Upper lobe of left lung (tissue), 6 donors: ENCODE measurements around the gene CADPS. TPM values are rescaled to one million over a fixed set of nuclear protein-coding genes. Genes with fewer than 3 reads are reported as not detected.

Experiments
- ATAC-seq, 2 donors: fragments of 200-7000 bp; cut with Tn5 transposase; one replicate each; pipeline ENCODE4 v1.9.1; 2022; ENCODE audit warnings: mild to moderate bottlenecking in 2 of 2, moderate library complexity in 2 of 2; ENCODE audit not compliant: low FRiP score in 2 of 2
- DNase-seq, 2 donors: peaks; one replicate each; pipeline ENCODE4 v3.0.0-alpha.2; 2019 to 2020
- H3K27ac ChIP-seq, 4 donors: fragments of 200-600 bp; sonication (generic); one replicate each; pipeline ENCODE4 v1.5.1; 2016 to 2019
- H3K27me3 ChIP-seq, 4 donors: fragments of 200-600 bp; sonication (generic); one replicate each; pipeline ENCODE4 v1.5.1; 2017 to 2019
- H3K36me3 ChIP-seq, 4 donors: fragments of 200-600 bp; sonication (generic); one replicate each; pipeline ENCODE4 v1.5.1; 2016 to 2019
- H3K4me1 ChIP-seq, 4 donors: fragments of 200-600 bp; sonication (generic); one replicate each; pipeline ENCODE4 v1.5.1; 2018 to 2019
- H3K4me3 ChIP-seq, 4 donors: fragments of 200-600 bp; sonication (generic); one replicate each; pipeline ENCODE4 v1.5.1; 2017 to 2019; ENCODE audit warnings: mild to moderate bottlenecking in 2 of 4, moderate library complexity in 1 of 4
- H3K9me3 ChIP-seq, 4 donors: fragments of 200-600 bp; sonication (generic); one replicate each; pipeline ENCODE4 v1.5.1; 2018 to 2019
- EP300 ChIP-seq, 4 donors: sonication (generic); formaldehyde crosslinking; IDR thresholded peaks; one replicate each; pipeline ENCODE4 v1.5.1; 2017; ENCODE audit warnings: antibody characterized with exemption in 4 of 4, control low read depth in 2 of 4
- POLR2A ChIP-seq, 4 donors: fragments of 450-650 bp; IDR thresholded peaks; one replicate each; pipeline ENCODE4 v1.5.1; 2016 to 2017; ENCODE audit warnings: antibody characterized with exemption in 4 of 4, mild to moderate bottlenecking in 2 of 4
- POLR2AphosphoS5 ChIP-seq, 2 donors: sonication (generic); formaldehyde crosslinking; IDR thresholded peaks; one replicate each; pipeline ENCODE4 v1.5.1; 2017; ENCODE audit warnings: antibody characterized with exemption in 2 of 2
- WGBS, 2 donors: methylation state at CpG; one replicate each; pipeline ENCODE4 v1.1.5; 2017 to 2018; 5-methylcytosine and 5-hydroxymethylcytosine counted together
- total RNA-seq, 6 donors: library from RNA; depleted of rRNA in 4 of 6; stranded (reverse); fragments of >200 nt in 4 of 6; gene quantifications; one replicate each; pipeline versions ENCODE4 v1.1.0 to v1.2.1, GENCODE V29; 2016 to 2021
- TF ChIP-seq, protein P1 (sequence below), 6 experiments: fragments of 450-650 bp in 4 of 6; fragments of 200-600 bp in 2 of 6; sonication (generic) in 2 of 6; IDR thresholded peaks; one replicate each; pipeline ENCODE4 v1.5.1; 2016 to 2019; ENCODE audit warnings: antibody characterized with exemption in 6 of 6
- donor health status: DM: no; HTN: no; CAD: no; lungs with moderate emphysema.
- donor health status: DM: no; HTN: yes; CAD: no; lungs with severe emphysema.

Gene CADPS
- total RNA-seq, 6 donors from 2014 or later: 0.29 to 1.5 (median 1.2) TPM; not detected in 3

GRCh38 chr3:62574266-62574898 is 300.8 kb downstream of the CADPS start:
- no peak for ATAC-seq
- H3K36me3 ChIP-seq: no peaks in the 10 kb centered on the region
- no peak overlapping the region for H3K27ac ChIP-seq
- TF ChIP-seq, protein P1, sequence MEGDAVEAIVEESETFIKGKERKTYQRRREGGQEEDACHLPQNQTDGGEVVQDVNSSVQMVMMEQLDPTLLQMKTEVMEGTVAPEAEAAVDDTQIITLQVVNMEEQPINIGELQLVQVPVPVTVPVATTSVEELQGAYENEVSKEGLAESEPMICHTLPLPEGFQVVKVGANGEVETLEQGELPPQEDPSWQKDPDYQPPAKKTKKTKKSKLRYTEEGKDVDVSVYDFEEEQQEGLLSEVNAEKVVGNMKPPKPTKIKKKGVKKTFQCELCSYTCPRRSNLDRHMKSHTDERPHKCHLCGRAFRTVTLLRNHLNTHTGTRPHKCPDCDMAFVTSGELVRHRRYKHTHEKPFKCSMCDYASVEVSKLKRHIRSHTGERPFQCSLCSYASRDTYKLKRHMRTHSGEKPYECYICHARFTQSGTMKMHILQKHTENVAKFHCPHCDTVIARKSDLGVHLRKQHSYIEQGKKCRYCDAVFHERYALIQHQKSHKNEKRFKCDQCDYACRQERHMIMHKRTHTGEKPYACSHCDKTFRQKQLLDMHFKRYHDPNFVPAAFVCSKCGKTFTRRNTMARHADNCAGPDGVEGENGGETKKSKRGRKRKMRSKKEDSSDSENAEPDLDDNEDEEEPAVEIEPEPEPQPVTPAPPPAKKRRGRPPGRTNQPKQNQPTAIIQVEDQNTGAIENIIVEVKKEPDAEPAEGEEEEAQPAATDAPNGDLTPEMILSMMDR (IDR thresholded peaks at IDR 0.05): no peak
- TF ChIP-seq EP300 (IDR thresholded peaks at IDR 0.05): no peak
- TF ChIP-seq POLR2AphosphoS5 (IDR thresholded peaks at IDR 0.05): no peak
- TF ChIP-seq POLR2A (IDR thresholded peaks at IDR 0.05): no peak
- DNase-seq: no peak
- no peak overlapping the region for H3K4me3 ChIP-seq
- H3K27me3 ChIP-seq: no peaks in the 10 kb centered on the region
- 49 to 60% methylated on average over 5 of the region's 5 CpGs for WGBS, 2 donors
- H3K9me3 ChIP-seq: peaks cover 0 to under 1% (median 0%) of the 10 kb centered on the region in 4 donors
- H3K4me1 ChIP-seq: no peaks in the 10 kb centered on the region

- no peak for DNase-seq
- Histone ChIP-seq H3K27ac (no peak overlapping the region), H3K36me3 (no peaks in the 10 kb centered on the region), H3K4me1 (peaks cover 0 to 3% (median 2%) of the 10 kb centered on the region in 4 donors), H3K4me3 (no peak overlapping the region), H3K9me3 (no peaks in the 10 kb centered on the region), H3K27me3 (no peaks in the 10 kb centered on the region)
- 88 to 92% methylated on average over 4 of the region's 4 CpGs for WGBS, 2 donors
- TF ChIP-seq, protein P1 (IDR thresholded peaks at IDR 0.05): no peak
- TF ChIP-seq EP300 (IDR thresholded peaks at IDR 0.05): no peak
- no peak for TF ChIP-seq POLR2A (IDR thresholded peaks at IDR 0.05)
- TF ChIP-seq POLR2AphosphoS5 (IDR thresholded peaks at IDR 0.05): no peak
- ATAC-seq: no peak
Measured at GRCh38 chr3:62571916-62572315, 303.3 kb downstream of the CADPS start.

DNA sequence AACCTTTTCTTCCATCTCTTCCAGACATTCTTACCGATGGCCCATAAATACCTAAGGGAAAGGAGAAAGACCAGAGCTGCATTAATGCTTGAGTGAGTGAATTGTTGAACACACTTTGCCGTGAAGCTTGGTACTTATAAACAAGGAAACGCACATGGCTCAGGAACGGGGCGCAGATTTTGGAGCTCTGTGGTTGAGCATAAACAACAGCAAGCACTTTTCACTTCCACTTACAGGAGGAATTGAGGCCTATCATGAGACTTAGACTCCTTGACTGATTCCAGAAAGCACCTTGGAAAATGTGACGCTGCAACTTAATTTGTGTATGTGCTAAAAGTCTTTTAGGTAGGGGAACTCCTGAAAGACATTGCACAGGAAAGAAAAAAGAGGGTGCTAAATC is 304.3 kb downstream of the CADPS start:
- TF ChIP-seq EP300 (IDR thresholded peaks at IDR 0.05) (no peak), POLR2AphosphoS5 (IDR thresholded peaks at IDR 0.05) (no peak), POLR2A (IDR thresholded peaks at IDR 0.05) (no peak)
- TF ChIP-seq, protein P1 (IDR thresholded peaks at IDR 0.05): no peak
- Histone ChIP-seq H3K27ac (no peak overlapping the region), H3K36me3 (no peaks in the 10 kb centered on the region)

DNA sequence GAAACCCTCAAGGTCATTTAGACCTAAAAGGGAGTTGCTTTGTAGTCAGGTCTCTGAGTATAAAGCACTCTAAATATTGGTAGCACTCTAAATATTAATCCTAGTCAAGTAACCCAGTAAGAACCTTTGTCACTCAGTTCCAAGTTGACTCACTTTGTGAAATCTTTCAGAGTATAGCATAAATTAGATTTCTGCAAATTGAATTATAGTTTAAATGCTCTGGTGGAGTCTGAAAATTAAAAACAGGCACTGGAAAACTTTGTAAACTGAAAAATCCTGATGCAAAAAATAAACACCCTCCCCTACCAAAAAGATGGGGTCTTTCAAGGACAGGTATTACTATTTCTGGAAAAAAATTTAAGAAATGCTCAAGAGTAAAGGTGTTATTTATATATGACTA is 305.6 kb downstream of the CADPS start:
- Histone ChIP-seq H3K4me3 (no peak overlapping the region), H3K27me3 (no peaks in the 10 kb centered on the region), H3K27ac (no peak overlapping the region), H3K4me1 (peaks cover 0 to 8% (median 3%) of the 10 kb centered on the region in 4 donors), H3K9me3 (no peaks in the 10 kb centered on the region), H3K36me3 (no peaks in the 10 kb centered on the region)
- ATAC-seq (no peak), DNase-seq (no peak)
- TF ChIP-seq EP300 (IDR thresholded peaks at IDR 0.05): no peak
- TF ChIP-seq POLR2A (IDR thresholded peaks at IDR 0.05): no peak
- TF ChIP-seq, protein P1 (IDR thresholded peaks at IDR 0.05): no peak
- no peak for TF ChIP-seq POLR2AphosphoS5 (IDR thresholded peaks at IDR 0.05)

More for the DNA sequence above, 304.3 kb downstream of the CADPS start:
- H3K9me3 ChIP-seq: no peaks in the 10 kb centered on the region
- H3K4me1 ChIP-seq: peaks cover 0 to 8% (median 3%) of the 10 kb centered on the region in 4 donors
- H3K27me3 ChIP-seq: no peaks in the 10 kb centered on the region
- ATAC-seq (no peak), DNase-seq (no peak)
- H3K4me3 ChIP-seq: no peak overlapping the region
- whole genome bisulfite sequencing, 2 donors: 54 to 60% methylated on average over 6 of the region's 6 CpGs
